Thyroid gland (tissue), 4 donors: ENCODE data around the gene UBE2L6.

Source experiments
- CTCF ChIP-seq, 6 experiments: fragments of 200-600 bp in 3 of 6; fragments of 450-650 bp in 3 of 6; sonication (generic) in 3 of 6; IDR thresholded peaks; one replicate each; pipeline ENCODE4 v1.5.1; 2016 to 2019; ENCODE audit warnings: antibody characterized with exemption in 6 of 6, mild to moderate bottlenecking in 2 of 6, inconsistent platforms in 1 of 6, moderate library complexity in 1 of 6
- POLR2A ChIP-seq, 2 donors: fragments of 450-650 bp; IDR thresholded peaks; one replicate each; pipeline ENCODE4 v1.6.1; 2017; ENCODE audit warnings: antibody characterized with exemption in 2 of 2, mild to moderate bottlenecking in 2 of 2, moderate library complexity in 1 of 2

- TF ChIP-seq POLR2A (IDR thresholded peaks at IDR 0.05) (no peak), CTCF (IDR thresholded peaks at IDR 0.05) (no peak)
Measured at GRCh38 chr11:57555393-57555792, 12.1 kb downstream of the UBE2L6 start.
